GM18861 (cell line): Measurements from ENCODE around the gene MEAK7.

Experiments used
- ATAC-seq: cut with Tn5 transposase; IDR thresholded peaks from one replicate; pipeline ENCODE4 v1.9.1; 2021; ENCODE audit not compliant: unreplicated experiment

Gene MEAK7

GRCh38 chr16:84513666-84514065 lies 9.2 kb upstream of the MEAK7 start:
- no peak for ATAC-seq

GRCh38 chr16:84513123-84513522 lies 8.7 kb upstream of the MEAK7 start:
- no peak for ATAC-seq

GRCh38 chr16:84511831-84512230 lies 7.4 kb upstream of the MEAK7 start:
- no peak for ATAC-seq

GRCh38 chr16:84511180-84511800 lies 6.8 kb upstream of the MEAK7 start:
- ATAC-seq = no peak

- no peak for ATAC-seq
These were observed 4.8 kb upstream of the MEAK7 start for GRCh38 chr16:84509032-84509950.

GRCh38 chr16:84508502-84508901 lies 4.0 kb upstream of the MEAK7 start:
- no peak for ATAC-seq

GRCh38 chr16:84507011-84507982 lies 2.8 kb upstream of the MEAK7 start:
- ATAC-seq = no peak

GRCh38 chr16:84505249-84506187 lies 1.1 kb upstream of the MEAK7 start:
- no peak for ATAC-seq

- no peak for ATAC-seq
These were observed 586 bp downstream of the MEAK7 start for GRCh38 chr16:84503751-84504395.

- no peak for ATAC-seq
These were observed 1.9 kb downstream of the MEAK7 start for GRCh38 chr16:84502581-84502980.

- no peak for ATAC-seq
These were observed 2.4 kb downstream of the MEAK7 start for GRCh38 chr16:84502075-84502474.

GRCh38 chr16:84501077-84501735 lies 3.3 kb downstream of the MEAK7 start:
- ATAC-seq = no peak

GRCh38 chr16:84500531-84500930 lies 3.9 kb downstream of the MEAK7 start:
- no peak for ATAC-seq

- no peak for ATAC-seq
These were observed 4.8 kb downstream of the MEAK7 start for GRCh38 chr16:84499638-84500037.

GRCh38 chr16:84498859-84499620 lies 5.4 kb downstream of the MEAK7 start:
- ATAC-seq = no peak

- ATAC-seq = no peak
These were observed 6.2 kb downstream of the MEAK7 start for GRCh38 chr16:84498223-84498610.

- no peak for ATAC-seq
These were observed 6.8 kb downstream of the MEAK7 start for GRCh38 chr16:84497418-84498222.

GRCh38 chr16:84496991-84497390 lies 7.5 kb downstream of the MEAK7 start:
- no peak for ATAC-seq
